ENCODE data around the gene DDX42.

DDX42 gene

GRCh38 chr17:63774141-63774968 lies at the start of gene DDX42:
TSS of gene DDX42 (plus strand) at chr17:63774170. CDS start at chr17:63787050, 12,880 bp downstream.
- peak; percentile 83 for DNase-seq (ENCODE audit: low read depth, low spot score)

- DNase-seq (ENCODE audit: low read depth, low spot score): no peak
Observed at GRCh38 chr17:63735691-63736090, 38.3 kb upstream of the DDX42 start.

- DNase-seq (ENCODE audit: low read depth, low spot score): no peak
Observed at GRCh38 chr17:63740464-63741142, 33.4 kb upstream of the DDX42 start.

- no peak for DNase-seq (ENCODE audit: low read depth, low spot score)
Observed at GRCh38 chr17:63741143-63741407, 32.9 kb upstream of the DDX42 start.

- peak; percentile 97 for DNase-seq (ENCODE audit: low read depth, low spot score)
Observed at GRCh38 chr17:63741408-63742173, 32.4 kb upstream of the DDX42 start, which contains the start of gene STRADA. TSS of gene STRADA (minus strand) at chr17:63741799. CDS start at chr17:63728369, 13,430 bp downstream.

GRCh38 chr17:63751806-63752205 lies 22.2 kb upstream of the DDX42 start:
- no peak for DNase-seq (ENCODE audit: low read depth, low spot score)

GRCh38 chr17:63752707-63753106 lies 21.3 kb upstream of the DDX42 start:
- no peak for DNase-seq (ENCODE audit: low read depth, low spot score)

GRCh38 chr17:63753215-63753614 lies 20.8 kb upstream of the DDX42 start:
- no peak for DNase-seq (ENCODE audit: low read depth, low spot score)

GRCh38 chr17:63754046-63754445 lies 19.9 kb upstream of the DDX42 start:
- DNase-seq (ENCODE audit: low read depth, low spot score): no peak

- DNase-seq (ENCODE audit: low read depth, low spot score): no peak
Observed at GRCh38 chr17:63758428-63758827, 15.5 kb upstream of the DDX42 start.

GRCh38 chr17:63760771-63761539 lies 13.0 kb upstream of the DDX42 start:
- no peak for DNase-seq (ENCODE audit: low read depth, low spot score)

- DNase-seq (ENCODE audit: low read depth, low spot score): no peak
Observed at GRCh38 chr17:63762161-63763078, 11.6 kb upstream of the DDX42 start.

GRCh38 chr17:63764716-63765115 lies 9.3 kb upstream of the DDX42 start:
- DNase-seq (ENCODE audit: low read depth, low spot score): no peak

- no peak for DNase-seq (ENCODE audit: low read depth, low spot score)
Observed at GRCh38 chr17:63766754-63767153, 7.2 kb upstream of the DDX42 start.

- no peak for DNase-seq (ENCODE audit: low read depth, low spot score)
Observed at GRCh38 chr17:63768433-63768832, 5.5 kb upstream of the DDX42 start.

GRCh38 chr17:63772801-63773271 lies 1.1 kb upstream of the DDX42 start:
- DNase-seq (ENCODE audit: low read depth, low spot score): no peak

- peak; percentile 95 for DNase-seq (ENCODE audit: low read depth, low spot score)
Observed at GRCh38 chr17:63773272-63774140, 464 bp upstream of the DDX42 start, which contains the start of gene CCDC47. TSS of gene CCDC47 (minus strand) at chr17:63773597. CDS start at chr17:63766175, 7,422 bp downstream.

GRCh38 chr17:63774969-63775265 lies 947 bp downstream of the DDX42 start:
- no peak for DNase-seq (ENCODE audit: low read depth, low spot score)

GRCh38 chr17:63775420-63775819 lies 1.4 kb downstream of the DDX42 start:
- no peak for DNase-seq (ENCODE audit: low read depth, low spot score)

- DNase-seq (ENCODE audit: low read depth, low spot score): no peak
Observed at GRCh38 chr17:63780507-63780906, 6.5 kb downstream of the DDX42 start.
